ENCODE measurements around the gene NAMPT. TPM values are rescaled to one million over a fixed set of nuclear protein-coding genes. Genes with fewer than 3 reads are reported as not detected.

NAMPT gene
- total RNA-seq, 1 experiment from 2014 or later = 392 TPM

GRCh38 chr7:106283831-106284713 lies 711 bp downstream of the NAMPT start:
- TF ChIP-seq CTCF (IDR thresholded peaks at IDR 0.05; ENCODE audit: unreplicated experiment) = no peak
- no TSS peak for BruUV-seq (replicated peaks)
- intact Hi-C loops (cut with micrococcal nuclease) = loop anchor here (1.0 to 5.0 kb wide), 7 partner anchors 63 to 453 kb away; no protein-coding TSS in a partner anchor
- H3K9me3 Mint-ChIP-seq (ENCODE audit: unreplicated experiment) = no peaks in the 10 kb centered on the region
- DNase-seq (ENCODE audit: unreplicated experiment) = peak; percentile 64
- ChIA-PET POLR2A (interaction anchor here (0.6 to 5.1 kb wide), 21 partner anchors 9 to 690 kb away, joined by 3 to 94 read pairs (median 5); no protein-coding TSS in a partner anchor), CTCF (interaction anchor here (0.5 to 1.9 kb wide), 7 partner anchors 26 to 1133 kb away, joined by 3 to 7 read pairs (median 4); no protein-coding TSS in a partner anchor)
- H3K36me3 Mint-ChIP-seq (ENCODE audit: insufficient read depth, unreplicated experiment) = peaks cover 41% of the 10 kb centered on the region
- H3K27me3 Mint-ChIP-seq (ENCODE audit: insufficient read depth, unreplicated experiment) = no peaks in the 10 kb centered on the region
- H3K27ac Mint-ChIP-seq (ENCODE audit: low read depth, unreplicated experiment) = peak overlapping the region; percentile 98
- H3K4me1 Mint-ChIP-seq (ENCODE audit: insufficient read depth, unreplicated experiment) = peaks cover 18% of the 10 kb centered on the region
- H3K4me3 Mint-ChIP-seq (ENCODE audit: unreplicated experiment) = peak overlapping the region; percentile 100

- TF ChIP-seq CTCF (IDR thresholded peaks at IDR 0.05; ENCODE audit: unreplicated experiment) = no peak
- ChIA-PET POLR2A (interaction anchor here (0.6 to 5.1 kb wide), 14 partner anchors 25 to 691 kb away, joined by 3 to 94 read pairs (median 4); no protein-coding TSS in a partner anchor), CTCF (interaction anchor here (0.5 to 0.8 kb wide), 2 partner anchors 26 to 107 kb away, joined by 3 to 4 read pairs; no protein-coding TSS in a partner anchor)
- Mint-ChIP-seq H3K9me3 (ENCODE audit: unreplicated experiment) (no peaks in the 10 kb centered on the region), H3K4me3 (ENCODE audit: unreplicated experiment) (peak overlapping the region; percentile 100), H3K4me1 (ENCODE audit: insufficient read depth, unreplicated experiment) (peaks cover 23% of the 10 kb centered on the region), H3K27me3 (ENCODE audit: insufficient read depth, unreplicated experiment) (no peaks in the 10 kb centered on the region), H3K27ac (ENCODE audit: low read depth, unreplicated experiment) (peak overlapping the region; percentile 98), H3K36me3 (ENCODE audit: insufficient read depth, unreplicated experiment) (peaks cover 42% of the 10 kb centered on the region)
- no peak for DNase-seq (ENCODE audit: unreplicated experiment)
- intact Hi-C loops (cut with micrococcal nuclease) = loop anchor here (1.0 to 5.0 kb wide), 5 partner anchors 84 to 454 kb away; no protein-coding TSS in a partner anchor
- BruUV-seq (replicated peaks) = TSS peak; percentile 34
These were observed 1.3 kb downstream of the NAMPT start for GRCh38 chr7:106283501-106283830.

- peaks cover 29% of the 10 kb centered on the region for H3K4me1 Mint-ChIP-seq (ENCODE audit: insufficient read depth, unreplicated experiment)
- POLR2A ChIA-PET = interaction anchor here (1.1 to 3.2 kb wide), 6 partner anchors 10 to 218 kb away, joined by 4 to 25 read pairs (median 14); no protein-coding TSS in a partner anchor
These were observed 1.9 kb downstream of the NAMPT start for GRCh38 chr7:106282852-106283251.

More at GRCh38 chr7:106282852-106283251, 1.9 kb downstream of the NAMPT start:
- Mint-ChIP-seq H3K9me3 (ENCODE audit: unreplicated experiment) (no peaks in the 10 kb centered on the region), H3K36me3 (ENCODE audit: insufficient read depth, unreplicated experiment) (peaks cover 48% of the 10 kb centered on the region), H3K27me3 (ENCODE audit: insufficient read depth, unreplicated experiment) (no peaks in the 10 kb centered on the region), H3K4me3 (ENCODE audit: unreplicated experiment) (peak overlapping the region; percentile 100), H3K27ac (ENCODE audit: low read depth, unreplicated experiment) (peak overlapping the region; percentile 98)
- no peak for TF ChIP-seq CTCF (IDR thresholded peaks at IDR 0.05; ENCODE audit: unreplicated experiment)
- intact Hi-C loops (cut with micrococcal nuclease) = loop anchor here (1.0 to 5.0 kb wide), 5 partner anchors 84 to 454 kb away; no protein-coding TSS in a partner anchor
- no TSS peak for BruUV-seq (replicated peaks)
- DNase-seq (ENCODE audit: unreplicated experiment) = no peak
- CTCF ChIA-PET = interaction anchor here (2.2 kb wide), 1 partner anchor 116 kb away, joined by 7 read pairs; no protein-coding TSS in a partner anchor

Measured in MCF 10A (cell line).